Measurements from ENCODE around the gene MED9. TPM values are rescaled to one million over a fixed set of nuclear protein-coding genes. Genes with fewer than 3 reads are reported as not detected.

The MED9 gene
- total and polyA plus RNA-seq, 2 of the 4 experiments (the other 2 are of a cell fraction), result 6.1 to 10.1 TPM

DNA sequence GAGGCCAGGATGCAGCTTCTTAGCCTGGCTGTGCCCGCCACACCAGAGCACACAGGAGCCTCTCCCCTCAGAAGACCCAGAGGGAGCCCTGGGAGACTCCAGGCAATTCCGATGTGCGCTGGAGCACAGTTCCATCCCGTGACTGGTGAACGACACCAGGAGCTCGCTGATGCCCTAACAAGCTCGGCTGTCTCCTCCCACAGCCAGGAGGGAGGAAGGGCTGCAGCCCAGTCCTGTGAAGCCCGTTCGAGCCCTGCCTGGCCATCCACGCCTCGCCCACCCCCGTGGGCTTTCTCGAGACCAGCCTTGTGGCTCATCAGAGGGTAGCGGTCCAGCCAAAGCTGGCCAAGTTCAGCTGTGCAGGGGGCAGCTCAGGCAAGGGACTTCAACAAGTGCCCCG lies 41.2 kb downstream of the MED9 start:
- Histone ChIP-seq H3K36me3 (ENCODE audit: control insufficient read depth, insufficient read depth, low read length) (no peaks in the 10 kb centered on the region), H3K23ac (ENCODE audit: low read depth, low read length) (no peak overlapping the region), H2AK5ac (ENCODE audit: low read depth, low read length) (no peak overlapping the region), H3K9me3 (ENCODE audit: control insufficient read depth, insufficient read depth, low read length) (no peaks in the 10 kb centered on the region), H3K4me3 (ENCODE audit: insufficient read depth, low read depth, low read length) (no peak overlapping the region), H3K4ac (ENCODE audit: low read depth, low read length) (no peak overlapping the region), H4K91ac (ENCODE audit: insufficient read depth, low read depth, low read length) (no peak overlapping the region), H3K56ac (ENCODE audit: extremely low read depth, insufficient read depth, low read length) (no peak overlapping the region), H2BK5ac (ENCODE audit: low read depth, low read length, poor library complexity, severe bottlenecking) (no peak overlapping the region), H2AFZ (replicated peaks; ENCODE audit: low read length, poor library complexity) (no peak overlapping the region), H4K5ac (ENCODE audit: low read depth, low read length) (no peak overlapping the region), H4K8ac (ENCODE audit: low read depth in 2 of 2, low read length in 2 of 2) (no peak overlapping the region), H2BK15ac (ENCODE audit: low read depth, low read length) (no peak overlapping the region), H3K9ac (ENCODE audit: low read depth, low read length) (no peak overlapping the region), H3K27ac (ENCODE audit: insufficient read depth, low read length) (no peak overlapping the region), H2BK20ac (ENCODE audit: low read depth, low read length) (no peak overlapping the region), H3K27me3 (ENCODE audit: control insufficient read depth, insufficient read depth, low read length) (peaks cover 2% of the 10 kb centered on the region; the same call in 1 of the 2 replicates), H3K79me1 (ENCODE audit: low read depth in 1 of 2, low read length in 2 of 2) (no peaks in the 10 kb centered on the region), H3K4me2 (ENCODE audit: low read depth, low read length) (no peak overlapping the region), H2BK120ac (ENCODE audit: low read depth, low read length) (no peak overlapping the region), H3K4me1 (ENCODE audit: control insufficient read depth, insufficient read depth, low read length) (peaks cover 3% of the 10 kb centered on the region; the same call in 1 of the 2 replicates), H2AK9ac (replicated peaks; ENCODE audit: low read depth, low read length, poor library complexity) (no peak overlapping the region), H4K20me1 (ENCODE audit: insufficient read depth, low read length) (peaks cover 11% of the 10 kb centered on the region; the same call in 1 of the 2 replicates), H3K14ac (replicated peaks; ENCODE audit: low read depth, low read length) (no peak overlapping the region), H3K9me1 (ENCODE audit: insufficient read depth, low read length) (peaks cover 4% of the 10 kb centered on the region; the same call in 1 of the 2 replicates), H3K18ac (ENCODE audit: low read depth, low read length) (no peak overlapping the region)
- no TSS peak for BruUV-seq (replicated peaks)
- ChIA-PET POLR2A (ENCODE audit: unreplicated experiment) (no interaction called here), CTCF (no interaction called here)
- 89% methylated on average over 4 of the region's 15 CpGs; no CpG with 5 or more reads in 1 of the 2 experiments for WGBS, 2 experiments (ENCODE audit: extremely low coverage in 2 of 2, insufficient read length in 1 of 2)
- ATAC-seq (ENCODE audit: low read depth), result no peak
- intact Hi-C loops (cut with micrococcal nuclease) (no loop called here), dilution Hi-C loops (cut with HindIII; ENCODE audit: low sequenced_read_pairs, unreplicated experiment) (no loop called here), in situ Hi-C loops (cut with MboI; ENCODE audit: low sequenced_read_pairs) (no loop called here)
- no peak for DNase-seq
- TF ChIP-seq RCOR1 (IDR thresholded peaks at IDR 0.05; ENCODE audit: insufficient replicate concordance, low read length), result no peak
- no peak for TF ChIP-seq SMC3 (IDR thresholded peaks at IDR 0.05; ENCODE audit: low read depth, low read length)
- TF ChIP-seq MXI1 (IDR thresholded peaks at IDR 0.05; ENCODE audit: borderline replicate concordance, low read depth, low read length), result no peak
- TF ChIP-seq POLR2A (IDR thresholded peaks at IDR 0.05; ENCODE audit: low read depth, low read length), result no peak
- TF ChIP-seq NFE2L2 (IDR thresholded peaks at IDR 0.05; ENCODE audit: low read depth, low read length), result no peak
- TF ChIP-seq CHD1 (IDR thresholded peaks at IDR 0.05; ENCODE audit: low read depth, low read length), result no peak
- TF ChIP-seq RFX5 (IDR thresholded peaks at IDR 0.05; ENCODE audit: low read depth, low read length), result no peak
- TF ChIP-seq FOS (IDR thresholded peaks at IDR 0.05; ENCODE audit: low read depth, low read length), result no peak
- TF ChIP-seq MAFK (IDR thresholded peaks at IDR 0.05; ENCODE audit: low read depth, low read length), result no peak
- TF ChIP-seq RAD21 (IDR thresholded peaks at IDR 0.05; ENCODE audit: low read length), result no peak
- TF ChIP-seq CEBPB (IDR thresholded peaks at IDR 0.05; ENCODE audit: low read depth, low read length), result no peak
- TF ChIP-seq, protein P1, sequence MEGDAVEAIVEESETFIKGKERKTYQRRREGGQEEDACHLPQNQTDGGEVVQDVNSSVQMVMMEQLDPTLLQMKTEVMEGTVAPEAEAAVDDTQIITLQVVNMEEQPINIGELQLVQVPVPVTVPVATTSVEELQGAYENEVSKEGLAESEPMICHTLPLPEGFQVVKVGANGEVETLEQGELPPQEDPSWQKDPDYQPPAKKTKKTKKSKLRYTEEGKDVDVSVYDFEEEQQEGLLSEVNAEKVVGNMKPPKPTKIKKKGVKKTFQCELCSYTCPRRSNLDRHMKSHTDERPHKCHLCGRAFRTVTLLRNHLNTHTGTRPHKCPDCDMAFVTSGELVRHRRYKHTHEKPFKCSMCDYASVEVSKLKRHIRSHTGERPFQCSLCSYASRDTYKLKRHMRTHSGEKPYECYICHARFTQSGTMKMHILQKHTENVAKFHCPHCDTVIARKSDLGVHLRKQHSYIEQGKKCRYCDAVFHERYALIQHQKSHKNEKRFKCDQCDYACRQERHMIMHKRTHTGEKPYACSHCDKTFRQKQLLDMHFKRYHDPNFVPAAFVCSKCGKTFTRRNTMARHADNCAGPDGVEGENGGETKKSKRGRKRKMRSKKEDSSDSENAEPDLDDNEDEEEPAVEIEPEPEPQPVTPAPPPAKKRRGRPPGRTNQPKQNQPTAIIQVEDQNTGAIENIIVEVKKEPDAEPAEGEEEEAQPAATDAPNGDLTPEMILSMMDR (conservative IDR thresholded peaks at IDR 0.05; ENCODE audit: low read depth, low read length), result no peak
- TF ChIP-seq BHLHE40 (IDR thresholded peaks at IDR 0.05; ENCODE audit: low read depth, low read length), result no peak
- TF ChIP-seq, protein P2, sequence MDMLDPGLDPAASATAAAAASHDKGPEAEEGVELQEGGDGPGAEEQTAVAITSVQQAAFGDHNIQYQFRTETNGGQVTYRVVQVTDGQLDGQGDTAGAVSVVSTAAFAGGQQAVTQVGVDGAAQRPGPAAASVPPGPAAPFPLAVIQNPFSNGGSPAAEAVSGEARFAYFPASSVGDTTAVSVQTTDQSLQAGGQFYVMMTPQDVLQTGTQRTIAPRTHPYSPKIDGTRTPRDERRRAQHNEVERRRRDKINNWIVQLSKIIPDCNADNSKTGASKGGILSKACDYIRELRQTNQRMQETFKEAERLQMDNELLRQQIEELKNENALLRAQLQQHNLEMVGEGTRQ (IDR thresholded peaks at IDR 0.05; ENCODE audit: low read depth, low read length), result no peak
